ENCODE data around the gene ETV7.
"Not testable (repeated sequence)": the region's sequence is repeated elsewhere in the genome, so short reads cannot be mapped to it uniquely, and the experiment has no call there.

ETV7 gene

GRCh38 chr6:36364061-36364635 lies 23.3 kb downstream of the ETV7 start:
- H3K9me3 ChIP-seq (ENCODE audit: control insufficient read depth, insufficient read depth, low read length); H3K9ac ChIP-seq (ENCODE audit: low read depth, low read length); H3K27me3 ChIP-seq (ENCODE audit: control insufficient read depth, insufficient read depth, low read length); H3K36me3 ChIP-seq (ENCODE audit: control insufficient read depth, insufficient read depth, low read length); H3K4me3 ChIP-seq (ENCODE audit: low read depth, low read length); H3K27ac ChIP-seq (ENCODE audit: low read depth, low read length); H3K4me1 ChIP-seq (ENCODE audit: control insufficient read depth, insufficient read depth, low read length): not testable (repeated sequence)

GRCh38 chr6:36363371-36363752 lies 24.1 kb downstream of the ETV7 start:
- H3K27ac ChIP-seq (ENCODE audit: low read depth, low read length); H3K4me3 ChIP-seq (ENCODE audit: low read depth, low read length); H3K9ac ChIP-seq (ENCODE audit: low read depth, low read length); H3K9me3 ChIP-seq (ENCODE audit: control insufficient read depth, insufficient read depth, low read length); H3K27me3 ChIP-seq (ENCODE audit: control insufficient read depth, insufficient read depth, low read length); H3K36me3 ChIP-seq (ENCODE audit: control insufficient read depth, insufficient read depth, low read length); H3K4me1 ChIP-seq (ENCODE audit: control insufficient read depth, insufficient read depth, low read length): not testable (repeated sequence)

GRCh38 chr6:36362551-36363370 lies 24.7 kb downstream of the ETV7 start:
- H3K9me3 ChIP-seq (ENCODE audit: control insufficient read depth, insufficient read depth, low read length), result no peaks in the 10 kb centered on the region
- no peaks in the 10 kb centered on the region for H3K36me3 ChIP-seq (ENCODE audit: control insufficient read depth, insufficient read depth, low read length)
- no peak overlapping the region for H3K4me3 ChIP-seq (ENCODE audit: low read depth, low read length)
- no peak overlapping the region for H3K27ac ChIP-seq (ENCODE audit: low read depth, low read length)
- H3K4me1 ChIP-seq (ENCODE audit: control insufficient read depth, insufficient read depth, low read length), result no peaks in the 10 kb centered on the region
- H3K9ac ChIP-seq (ENCODE audit: low read depth, low read length), result no peak overlapping the region
- no peaks in the 10 kb centered on the region for H3K27me3 ChIP-seq (ENCODE audit: control insufficient read depth, insufficient read depth, low read length)

- Histone ChIP-seq H3K36me3 (ENCODE audit: control insufficient read depth, insufficient read depth, low read length) (no peaks in the 10 kb centered on the region), H3K4me3 (ENCODE audit: low read depth, low read length) (no peak overlapping the region), H3K9ac (ENCODE audit: low read depth, low read length) (no peak overlapping the region), H3K9me3 (ENCODE audit: control insufficient read depth, insufficient read depth, low read length) (no peaks in the 10 kb centered on the region), H3K27me3 (ENCODE audit: control insufficient read depth, insufficient read depth, low read length) (no peaks in the 10 kb centered on the region), H3K27ac (ENCODE audit: low read depth, low read length) (no peak overlapping the region), H3K4me1 (ENCODE audit: control insufficient read depth, insufficient read depth, low read length) (no peaks in the 10 kb centered on the region)
These were observed 26.4 kb downstream of the ETV7 start for GRCh38 chr6:36361071-36361470.

GRCh38 chr6:36360241-36361054 lies 27.0 kb downstream of the ETV7 start:
- no peaks in the 10 kb centered on the region for H3K27me3 ChIP-seq (ENCODE audit: control insufficient read depth, insufficient read depth, low read length)
- H3K9ac ChIP-seq (ENCODE audit: low read depth, low read length), result no peak overlapping the region
- no peaks in the 10 kb centered on the region for H3K36me3 ChIP-seq (ENCODE audit: control insufficient read depth, insufficient read depth, low read length)
- H3K9me3 ChIP-seq (ENCODE audit: control insufficient read depth, insufficient read depth, low read length), result no peaks in the 10 kb centered on the region
- H3K27ac ChIP-seq (ENCODE audit: low read depth, low read length), result no peak overlapping the region
- no peak overlapping the region for H3K4me3 ChIP-seq (ENCODE audit: low read depth, low read length)
- H3K4me1 ChIP-seq (ENCODE audit: control insufficient read depth, insufficient read depth, low read length), result no peaks in the 10 kb centered on the region

GRCh38 chr6:36358226-36358915 lies 29.1 kb downstream of the ETV7 start:
- Histone ChIP-seq H3K4me1 (ENCODE audit: control insufficient read depth, insufficient read depth, low read length) (no peaks in the 10 kb centered on the region), H3K36me3 (ENCODE audit: control insufficient read depth, insufficient read depth, low read length) (no peaks in the 10 kb centered on the region), H3K27me3 (ENCODE audit: control insufficient read depth, insufficient read depth, low read length) (no peaks in the 10 kb centered on the region), H3K9ac (ENCODE audit: low read depth, low read length) (no peak overlapping the region), H3K9me3 (ENCODE audit: control insufficient read depth, insufficient read depth, low read length) (no peaks in the 10 kb centered on the region), H3K4me3 (ENCODE audit: low read depth, low read length) (no peak overlapping the region), H3K27ac (ENCODE audit: low read depth, low read length) (no peak overlapping the region)

GRCh38 chr6:36357872-36358225 lies 29.6 kb downstream of the ETV7 start:
- Histone ChIP-seq H3K27me3 (ENCODE audit: control insufficient read depth, insufficient read depth, low read length) (no peaks in the 10 kb centered on the region), H3K4me3 (ENCODE audit: low read depth, low read length) (no peak overlapping the region), H3K9me3 (ENCODE audit: control insufficient read depth, insufficient read depth, low read length) (no peaks in the 10 kb centered on the region), H3K4me1 (ENCODE audit: control insufficient read depth, insufficient read depth, low read length) (no peaks in the 10 kb centered on the region), H3K9ac (ENCODE audit: low read depth, low read length) (no peak overlapping the region), H3K27ac (ENCODE audit: low read depth, low read length) (no peak overlapping the region), H3K36me3 (ENCODE audit: control insufficient read depth, insufficient read depth, low read length) (no peaks in the 10 kb centered on the region)

GRCh38 chr6:36355819-36356218 lies 31.6 kb downstream of the ETV7 start:
- Histone ChIP-seq H3K4me1 (ENCODE audit: control insufficient read depth, insufficient read depth, low read length) (no peaks in the 10 kb centered on the region), H3K9ac (ENCODE audit: low read depth, low read length) (no peak overlapping the region), H3K27ac (ENCODE audit: low read depth, low read length) (no peak overlapping the region), H3K27me3 (ENCODE audit: control insufficient read depth, insufficient read depth, low read length) (no peaks in the 10 kb centered on the region), H3K4me3 (ENCODE audit: low read depth, low read length) (no peak overlapping the region), H3K36me3 (ENCODE audit: control insufficient read depth, insufficient read depth, low read length) (no peaks in the 10 kb centered on the region), H3K9me3 (ENCODE audit: control insufficient read depth, insufficient read depth, low read length) (no peaks in the 10 kb centered on the region)

- no peaks in the 10 kb centered on the region for H3K27me3 ChIP-seq (ENCODE audit: control insufficient read depth, insufficient read depth, low read length)
- H3K27ac ChIP-seq (ENCODE audit: low read depth, low read length), result no peak overlapping the region
- no peak overlapping the region for H3K9ac ChIP-seq (ENCODE audit: low read depth, low read length)
- H3K4me3 ChIP-seq (ENCODE audit: low read depth, low read length), result no peak overlapping the region
- H3K9me3 ChIP-seq (ENCODE audit: control insufficient read depth, insufficient read depth, low read length), result no peaks in the 10 kb centered on the region
- H3K36me3 ChIP-seq (ENCODE audit: control insufficient read depth, insufficient read depth, low read length), result no peaks in the 10 kb centered on the region
- no peaks in the 10 kb centered on the region for H3K4me1 ChIP-seq (ENCODE audit: control insufficient read depth, insufficient read depth, low read length)
These were observed 34.0 kb downstream of the ETV7 start for GRCh38 chr6:36353411-36353915.

GRCh38 chr6:36352477-36353157 lies 34.9 kb downstream of the ETV7 start:
- no peaks in the 10 kb centered on the region for H3K36me3 ChIP-seq (ENCODE audit: control insufficient read depth, insufficient read depth, low read length)
- no peaks in the 10 kb centered on the region for H3K9me3 ChIP-seq (ENCODE audit: control insufficient read depth, insufficient read depth, low read length)
- H3K27me3 ChIP-seq (ENCODE audit: control insufficient read depth, insufficient read depth, low read length), result no peaks in the 10 kb centered on the region

More at GRCh38 chr6:36352477-36353157, 34.9 kb downstream of the ETV7 start:
- Histone ChIP-seq H3K27ac (ENCODE audit: low read depth, low read length) (no peak overlapping the region), H3K4me3 (ENCODE audit: low read depth, low read length) (no peak overlapping the region), H3K9ac (ENCODE audit: low read depth, low read length) (no peak overlapping the region), H3K4me1 (ENCODE audit: control insufficient read depth, insufficient read depth, low read length) (no peaks in the 10 kb centered on the region)

Measured in HUES48 (cell line).